ENCODE results near the gene RALGDS. TPM values are rescaled to one million over a fixed set of nuclear protein-coding genes. Genes with fewer than 3 reads are reported as not detected.

Gene RALGDS
- total RNA-seq, 4 donors from 2014 or later, result 21.1 to 47.0 (median 36.9) TPM

- ATAC-seq (peak; percentile 12 to 27), DNase-seq (peak in 1 of 2 donors; percentile 41)
- in situ Hi-C loops (cut with MboI; ENCODE audit: low sequenced_read_pairs in 4 of 4), result no loop called here
- peak overlapping the region; percentile 29 to 51 (median 50) for H3K4me3 ChIP-seq
- no peaks in the 10 kb centered on the region for H3K9me3 ChIP-seq
- H3K27ac ChIP-seq, result peak overlapping the region; percentile 83 to 99 (median 96)
- no peaks in the 10 kb centered on the region for H3K27me3 ChIP-seq
- H3K4me1 ChIP-seq, result peaks cover 52 to 69% of the 10 kb centered on the region in 2 donors
- intact Hi-C loops (cut with DNase I; ENCODE audit: low total_unique reads), result no loop called here
- no peaks in the 10 kb centered on the region for H3K36me3 ChIP-seq
- TF ChIP-seq POLR2A (IDR thresholded peaks at IDR 0.05), result no peak
- no peak for TF ChIP-seq CTCF (IDR thresholded peaks at IDR 0.05 in 4 of 5, conservative IDR thresholded peaks at IDR 0.05 in 1 of 5)
Measured at GRCh38 chr9:133125941-133126696, 5.1 kb upstream of the RALGDS start.

GRCh38 chr9:133124907-133125275 is 3.9 kb upstream of the RALGDS start:
- DNase-seq (no peak), ATAC-seq (no peak)
- H3K4me1 ChIP-seq, result peaks cover 53 to 75% of the 10 kb centered on the region in 2 donors
- H3K27ac ChIP-seq, result peak overlapping the region; percentile 17 to 99 (median 50)
- H3K27me3 ChIP-seq, result no peaks in the 10 kb centered on the region
- no peak overlapping the region for H3K4me3 ChIP-seq
- no peaks in the 10 kb centered on the region for H3K9me3 ChIP-seq
- H3K36me3 ChIP-seq, result no peaks in the 10 kb centered on the region
- TF ChIP-seq POLR2A (IDR thresholded peaks at IDR 0.05) (no peak), CTCF (IDR thresholded peaks at IDR 0.05 in 4 of 5, conservative IDR thresholded peaks at IDR 0.05 in 1 of 5) (no peak)
- in situ Hi-C loops (cut with MboI; ENCODE audit: low sequenced_read_pairs in 4 of 4), result no loop called here
- intact Hi-C loops (cut with DNase I; ENCODE audit: low total_unique reads), result no loop called here

GRCh38 chr9:133124123-133124906 is 3.3 kb upstream of the RALGDS start:
- Histone ChIP-seq H3K4me3 (no peak overlapping the region), H3K4me1 (peaks cover 56 to 80% of the 10 kb centered on the region in 2 donors), H3K36me3 (no peaks in the 10 kb centered on the region), H3K27ac (peak overlapping the region; percentile 17 to 99 (median 50)), H3K9me3 (no peaks in the 10 kb centered on the region), H3K27me3 (no peaks in the 10 kb centered on the region)
- intact Hi-C loops (cut with DNase I; ENCODE audit: low total_unique reads) (no loop called here), in situ Hi-C loops (cut with MboI; ENCODE audit: low sequenced_read_pairs in 4 of 4) (no loop called here)
- DNase-seq (no peak), ATAC-seq (no peak)
- no peak for TF ChIP-seq CTCF (IDR thresholded peaks at IDR 0.05 in 4 of 5, conservative IDR thresholded peaks at IDR 0.05 in 1 of 5)
- no peak for TF ChIP-seq POLR2A (IDR thresholded peaks at IDR 0.05)

- in situ Hi-C loops (cut with MboI; ENCODE audit: low sequenced_read_pairs in 4 of 4), result no loop called here
- no peak for ATAC-seq
- H3K9me3 ChIP-seq, result no peaks in the 10 kb centered on the region
- peaks cover 56 to 80% of the 10 kb centered on the region in 2 donors for H3K4me1 ChIP-seq
- no peak overlapping the region for H3K4me3 ChIP-seq
- intact Hi-C loops (cut with DNase I; ENCODE audit: low total_unique reads), result no loop called here
- peak overlapping the region; percentile 80 to 98 (median 90) for H3K27ac ChIP-seq
- H3K27me3 ChIP-seq, result no peaks in the 10 kb centered on the region
- TF ChIP-seq POLR2A (IDR thresholded peaks at IDR 0.05), result no peak
- TF ChIP-seq CTCF (IDR thresholded peaks at IDR 0.05 in 4 of 5, conservative IDR thresholded peaks at IDR 0.05 in 1 of 5), result no peak
- no peak for DNase-seq
- no peaks in the 10 kb centered on the region for H3K36me3 ChIP-seq
Measured at GRCh38 chr9:133122935-133123611, 2.0 kb upstream of the RALGDS start.

Data from gastrocnemius medialis (tissue), 4 donors.